ENCODE data around the gene SARS1.

DNA sequence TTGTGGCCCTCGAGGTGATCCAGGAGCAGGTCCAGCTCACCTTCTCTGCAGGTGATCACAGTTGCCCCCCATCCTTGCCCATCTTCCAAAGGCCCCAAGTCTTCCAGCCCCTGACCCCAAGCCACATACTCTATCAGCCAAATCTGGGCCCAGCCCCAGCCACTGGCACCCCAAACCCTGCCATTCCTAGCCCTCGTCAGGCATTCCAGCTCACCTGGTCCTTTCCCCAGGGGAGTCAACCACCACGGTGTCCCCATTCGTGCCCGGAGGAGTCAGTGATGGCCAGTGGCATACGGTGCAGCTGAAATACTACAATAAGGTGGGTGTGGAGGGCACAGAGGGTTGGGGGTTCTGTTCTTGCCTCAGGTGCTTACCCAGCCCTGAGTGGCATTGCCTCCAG is 47.9 kb downstream of the SARS1 start:
- TF ChIP-seq CTCF (IDR thresholded peaks at IDR 0.05) (no peak), POLR2A (IDR thresholded peaks at IDR 0.05) (no peak)

Measured in esophagus squamous epithelium (tissue), 4 donors.